GM12878 (cell line): Measurements from ENCODE around the gene PPP6R2.

Experiments
- CEBPB ChIP-seq, 2 experiments: fragments of 150-350 bp in 1 of 2; IDR thresholded peaks; 2 replicates each; pipeline ENCODE4 v1.6.1; 2012 to 2014; ENCODE audit warnings: low read depth in 2 of 2, low read length in 2 of 2, borderline replicate concordance in 1 of 2, inconsistent platforms in 1 of 2
- CHD1 ChIP-seq: IDR thresholded peaks from 2 replicates; pipeline ENCODE4 v1.6.1; 2012; ENCODE audit warnings: low read depth, low read length, improper control_type of control experiment
- CREM ChIP-seq: IDR thresholded peaks from 2 replicates; pipeline ENCODE4 v1.6.1; 2014; ENCODE audit warnings: antibody characterized with exemption, low read depth
- CTCF ChIP-seq, 3 experiments: IDR thresholded peaks in 2 of 3; conservative IDR thresholded peaks in 1 of 3; 2 replicates each; pipeline ENCODE4 v1.5.1; 2011; ENCODE audit warnings: low read depth in 3 of 3, low read length in 3 of 3, mild to moderate bottlenecking in 3 of 3, control low read depth in 2 of 3, moderate library complexity in 2 of 3, inconsistent platforms in 1 of 3, mixed read lengths in 1 of 3; ENCODE audit not compliant: control insufficient read depth in 2 of 3, insufficient read depth in 1 of 3; ENCODE audit errors: extremely low read depth in 1 of 3
- EP300 ChIP-seq, 2 experiments: fragments of 150-350 bp in 1 of 2; IDR thresholded peaks; 2 replicates each; pipeline ENCODE4 v1.6.1; 2011 to 2012; ENCODE audit warnings: low read depth in 2 of 2, low read length in 2 of 2, borderline replicate concordance in 1 of 2, improper control_type of control experiment in 1 of 2, inconsistent platforms in 1 of 2; ENCODE audit not compliant: control insufficient read depth in 1 of 2
- REST ChIP-seq: IDR thresholded peaks from 2 replicates; pipeline ENCODE4 v1.6.1; 2012; ENCODE audit warnings: mild to moderate bottlenecking, low read depth, low read length
- SIN3A ChIP-seq: IDR thresholded peaks from 2 replicates; pipeline ENCODE4 v1.6.1; 2012; ENCODE audit warnings: low read depth, low read length, improper control_type of control experiment

DNA sequence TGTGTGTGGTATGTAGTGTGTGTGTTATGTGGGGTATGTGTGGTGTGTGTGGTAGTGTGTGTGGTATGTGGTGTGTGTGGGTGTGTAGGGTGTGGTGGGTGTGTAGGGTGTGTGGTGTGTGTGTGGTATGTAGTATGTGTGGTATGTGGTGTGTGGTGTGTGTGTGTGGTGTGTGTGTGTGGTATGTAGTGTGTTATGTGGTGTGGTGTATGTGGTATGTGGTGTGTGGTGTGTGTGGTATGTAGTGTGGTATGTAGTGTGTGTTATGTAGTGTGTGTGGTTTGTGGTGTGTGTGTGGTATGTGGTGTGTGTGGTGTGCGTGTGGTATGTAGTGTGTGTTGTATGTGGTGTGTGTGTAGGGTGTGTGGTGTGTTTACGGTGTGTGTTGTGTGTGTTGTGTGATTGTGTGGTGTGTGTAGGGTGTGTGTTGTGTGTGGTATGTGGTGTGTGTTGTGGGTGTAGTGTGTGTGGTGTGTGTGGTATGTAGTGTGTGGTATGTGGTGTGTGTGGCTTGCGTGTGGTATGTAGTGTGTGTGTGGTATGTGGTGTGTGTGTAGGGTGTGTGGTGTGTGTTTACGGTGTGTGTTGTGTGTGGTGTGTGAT lies 4.2 kb upstream of the PPP6R2 start:
- no peak for TF ChIP-seq CTCF (IDR thresholded peaks at IDR 0.05 in 2 of 3, conservative IDR thresholded peaks at IDR 0.05 in 1 of 3; ENCODE audit: control insufficient read depth in 2 of 3, extremely low read depth in 1 of 3, insufficient read depth in 1 of 3, low read depth in 3 of 3, low read length in 3 of 3)
- TF ChIP-seq EP300 (IDR thresholded peaks at IDR 0.05; ENCODE audit: borderline replicate concordance in 1 of 2, control insufficient read depth in 1 of 2, low read depth in 2 of 2, low read length in 2 of 2): no peak
- TF ChIP-seq CHD1: no peak
- no peak for TF ChIP-seq CEBPB (IDR thresholded peaks at IDR 0.05; ENCODE audit: borderline replicate concordance in 1 of 2, low read depth in 2 of 2, low read length in 2 of 2)
- TF ChIP-seq SIN3A: no peak
- no peak for TF ChIP-seq CREM
- TF ChIP-seq REST: no peak
